SH-SY5Y (cell line): ENCODE data around the gene PLCL1.

Experiments
- GATA2 ChIP-seq: IDR thresholded peaks from 2 replicates; pipeline ENCODE4 v1.6.1; 2011; ENCODE audit warnings: mild to moderate bottlenecking, low read depth, low read length
- GATA3 ChIP-seq: IDR thresholded peaks from 2 replicates; pipeline ENCODE4 v1.6.1; 2011; ENCODE audit warnings: low read depth, mild to moderate bottlenecking, low read length, moderate library complexity

GRCh38 chr2:197990356-197990755 is 186.0 kb downstream of the PLCL1 start:
- no peak for TF ChIP-seq GATA2
- no peak for TF ChIP-seq GATA3
